ENCODE measurements around the gene KDELR1.

GRCh38 chr19:48386981-48387380, 4.4 kb downstream of the KDELR1 start:
- TF ChIP-seq CTCF (IDR thresholded peaks at IDR 0.05): no peak
- no peak for TF ChIP-seq POLR2A (IDR thresholded peaks at IDR 0.05)
- no peak for TF ChIP-seq POLR2AphosphoS5 (IDR thresholded peaks at IDR 0.05)
